Endothelial cell of umbilical vein (primary cell): ENCODE data around the gene FANCI. TPM values are rescaled to one million over a fixed set of nuclear protein-coding genes. Genes with fewer than 3 reads are reported as not detected.

ENCODE experiments used
- BruUV-seq: library from RNA; stranded (reverse); fragments of 400-500 nt; replicated peaks from 2 replicates; lab custom pipeline; 2021; lab: Mats Ljungman, UMichigan
- CTCF ChIA-PET: fragments of 300-600, 350-600 bp; sonication (Branson Sonifier 250); formaldehyde crosslinking; loops from one replicate; lab custom pipeline; 2021; ENCODE audit warnings: antibody characterized with exemption, inconsistent platforms; lab: Charles Lee
- POLR2A ChIA-PET: fragments of 300-600, 350-600 bp; sonication (Branson Sonifier 250); formaldehyde crosslinking; loops from one replicate; lab custom pipeline; 2021; ENCODE audit warnings: antibody characterized with exemption, inconsistent platforms; lab: Charles Lee
- DNase-seq: peaks from one replicate; pipeline ENCODE4 v3.0.0-alpha.2; 2011; ENCODE audit warnings: low read depth, low spot score
- FAIRE-seq: peaks from 2 replicates; lab custom pipeline; 2011; peaks lifted over from hg19 to GRCh38; lab: Jason Lieb, UNC
- H2AFZ ChIP-seq: 2 replicates; pipeline ENCODE4 v1.6.0; 2012; ENCODE audit warnings: low read depth, low read length, control low read depth, inconsistent platforms
- H3K27ac ChIP-seq: 2 replicates; pipeline ENCODE4 v1.5.1; 2011; ENCODE audit warnings: low read depth, mild to moderate bottlenecking, control low read depth, low read length, moderate library complexity; ENCODE audit not compliant: insufficient read depth
- H3K27me3 ChIP-seq, 2 experiments: 2 replicates each; pipeline versions ENCODE4 v1.6.0 to v1.6.1; 2011; ENCODE audit warnings: low read length in 2 of 2, mixed read lengths in 1 of 2; ENCODE audit not compliant: control insufficient read depth in 2 of 2, insufficient read depth in 2 of 2
- H3K36me3 ChIP-seq, 2 experiments: 2 replicates in 1 of 2; 3 replicates in 1 of 2; pipeline ENCODE4 v1.5.1; 2011; ENCODE audit warnings: low read length in 2 of 2, mild to moderate bottlenecking in 1 of 2, moderate library complexity in 1 of 2; ENCODE audit not compliant: control insufficient read depth in 2 of 2, insufficient read depth in 2 of 2; ENCODE audit errors: extremely low read depth in 1 of 2
- H3K4me1 ChIP-seq: 3 replicates; pipeline ENCODE4 v1.5.1; 2011; ENCODE audit warnings: mild to moderate bottlenecking, low read length; ENCODE audit not compliant: control insufficient read depth, insufficient read depth; ENCODE audit errors: extremely low read depth
- H3K4me2 ChIP-seq: 2 replicates; pipeline ENCODE4 v1.6.1; 2011; ENCODE audit warnings: low read length, control low read depth, mixed read lengths; ENCODE audit not compliant: insufficient read depth
- H3K4me3 ChIP-seq, 3 experiments: fragments of 200-600 bp in 1 of 3; sonication (generic), shearing (Covaris generic) in 1 of 3; replicated peaks in 1 of 3; 2 replicates each; pipeline ENCODE4 v1.5.1; 2011 to 2016; ENCODE audit warnings: control low read depth in 3 of 3, low read length in 3 of 3, mild to moderate bottlenecking in 2 of 3, inconsistent platforms in 1 of 3, low read depth in 1 of 3, moderate library complexity in 1 of 3; ENCODE audit not compliant: insufficient read depth in 1 of 3
- H3K79me2 ChIP-seq: 2 replicates; pipeline ENCODE4 v1.6.0; 2012; ENCODE audit warnings: low read length, inconsistent platforms; ENCODE audit not compliant: control insufficient read depth, insufficient read depth
- H3K9ac ChIP-seq: replicated peaks from 2 replicates; pipeline ENCODE3; 2011; ENCODE audit warnings: low read length, control low read depth; ENCODE audit not compliant: insufficient read depth; ENCODE audit errors: extremely low read depth
- H3K9me1 ChIP-seq: replicated peaks from 3 replicates; pipeline ENCODE4 v1.6.0; 2011; ENCODE audit warnings: mild to moderate bottlenecking, low read length; ENCODE audit not compliant: control insufficient read depth, insufficient read depth; ENCODE audit errors: extremely low read depth
- H3K9me3 ChIP-seq: replicated peaks from 2 replicates; pipeline ENCODE4 v1.5.1; 2012; ENCODE audit warnings: low read length, inconsistent platforms; ENCODE audit not compliant: control insufficient read depth, insufficient read depth
- H4K20me1 ChIP-seq: replicated peaks from 2 replicates; pipeline ENCODE3; 2011; ENCODE audit warnings: mild to moderate bottlenecking, low read length; ENCODE audit not compliant: control insufficient read depth, insufficient read depth; ENCODE audit errors: extremely low read depth
- CTCF ChIP-seq, 2 donors: IDR thresholded peaks; 1 replicate in 1 of 2; 2 replicates in 1 of 2; pipeline ENCODE4 v1.5.1; 2011; ENCODE audit warnings: low read length in 2 of 2, mild to moderate bottlenecking in 2 of 2, moderate library complexity in 2 of 2, control low read depth in 1 of 2, inconsistent platforms in 1 of 2, low read depth in 1 of 2; ENCODE audit not compliant: insufficient read depth in 1 of 2; ENCODE audit errors: extremely low read depth in 1 of 2
- EZH2 ChIP-seq: IDR thresholded peaks from 2 replicates; pipeline ENCODE4 v1.6.1; 2012; ENCODE audit warnings: borderline replicate concordance, low read depth, mild to moderate bottlenecking, moderate library complexity, low read length, inconsistent platforms; ENCODE audit not compliant: severe bottlenecking
- FOS ChIP-seq: IDR thresholded peaks from 2 replicates; pipeline ENCODE4 v1.6.1; 2011; ENCODE audit warnings: mild to moderate bottlenecking, low read length, moderate library complexity, borderline replicate concordance; ENCODE audit not compliant: insufficient read depth
- GATA2 ChIP-seq: IDR thresholded peaks from 2 replicates; pipeline ENCODE4 v1.7.0; 2011; ENCODE audit warnings: low read depth, mild to moderate bottlenecking, moderate library complexity, mixed read lengths, low read length; ENCODE audit not compliant: insufficient read length, insufficient read depth
- JUN ChIP-seq: IDR thresholded peaks from 2 replicates; pipeline ENCODE4 v1.6.1; 2011; ENCODE audit warnings: borderline replicate concordance, low read depth; ENCODE audit not compliant: insufficient read length, insufficient read depth
- MAX ChIP-seq: IDR thresholded peaks from 2 replicates; pipeline ENCODE4 v1.6.1; 2011; ENCODE audit not compliant: insufficient read depth, insufficient read length
- MYC ChIP-seq: IDR thresholded peaks from one replicate; pipeline ENCODE4 v1.6.1; 2011; ENCODE audit warnings: mild to moderate bottlenecking, low read depth, low read length
- POLR2A ChIP-seq: IDR thresholded peaks from 2 replicates; pipeline ENCODE4 v1.6.1; 2012; ENCODE audit warnings: low read depth, mild to moderate bottlenecking, control low read depth, low read length
- POLR2AphosphoS5 ChIP-seq: IDR thresholded peaks from 2 replicates; pipeline ENCODE4 v1.6.1; 2012; ENCODE audit warnings: low read depth, mild to moderate bottlenecking, control low read depth, low read length, moderate library complexity; ENCODE audit not compliant: insufficient read depth
- dilution Hi-C: fragments of 300-500 bp; cut with MboI; formaldehyde crosslinking; loops from one replicate; pipeline ENCODE4 v1.15.0; 2019; ENCODE audit warnings: low sequenced_read_pairs; ENCODE audit not compliant: extremely low pct_ligation_motif_present
- intact Hi-C: fragments of 100-400 bp; cut with micrococcal nuclease; formaldehyde crosslinking; loops from one replicate; pipeline ENCODE4 v1.10.0; 2022
- polyA plus RNA-seq, 4 experiments: library from polyadenylated mRNA; depleted of rRNA in 3 of 4; stranded (reverse) in 3 of 4; unstranded in 1 of 4; fragments of >200 nt; gene quantifications; 2 replicates each; pipeline versions ENCODE4 v1.2.1 to v1.2.3, GENCODE V29; 2011 to 2012; ENCODE audit warnings: missing spikeins in 1 of 4
- total RNA-seq: library from RNA; stranded (reverse); gene quantifications from 2 replicates; pipeline ENCODE4 v1.2.3, GENCODE V29; 2021

Gene FANCI
- total and polyA plus RNA-seq, 2 donors (not counting 3 experiments of a cell fraction or from before 2014, with no cell fraction given): 10.8 to 74.7 TPM

- POLR2A ChIA-PET: interaction anchor here (0.6 kb wide), 1 partner anchor 43 kb away, joined by 4 read pairs; no protein-coding TSS in a partner anchor
- dilution Hi-C loops: no loop called here
- BruUV-seq: no TSS peak
These were observed 120.0 kb downstream of the FANCI start for GRCh38 chr15:89363770-89364169.

More at GRCh38 chr15:89363770-89364169, 120.0 kb downstream of the FANCI start:
- H4K20me1 ChIP-seq: no peaks in the 10 kb centered on the region
- no peaks in the 10 kb centered on the region for H3K79me2 ChIP-seq
- intact Hi-C loops: no loop called here
- FAIRE-seq (no peak), DNase-seq (no peak)
- H3K4me3 ChIP-seq: no peak overlapping the region
- no peak overlapping the region for H3K27ac ChIP-seq
- TF ChIP-seq FOS (no peak), GATA2 (no peak), POLR2AphosphoS5 (no peak), POLR2A (no peak), CTCF (IDR thresholded peaks at IDR 0.05; ENCODE audit: extremely low read depth in 1 of 2, insufficient read depth in 1 of 2, low read depth in 1 of 2, low read length in 2 of 2) (no peak), JUN (no peak), EZH2 (no peak), MAX (no peak), MYC (no peak)
- H3K4me2 ChIP-seq: no peak overlapping the region
- peaks cover 83 to 94% of the 10 kb centered on the region in 2 experiments for H3K27me3 ChIP-seq
- H3K9me3 ChIP-seq: no peaks in the 10 kb centered on the region
- H3K4me1 ChIP-seq: no peaks in the 10 kb centered on the region
- no peak overlapping the region for H2AFZ ChIP-seq
- H3K9ac ChIP-seq: no peak overlapping the region
- H3K9me1 ChIP-seq: no peaks in the 10 kb centered on the region
- CTCF ChIA-PET: no interaction called here
- H3K36me3 ChIP-seq: no peaks in the 10 kb centered on the region
